ENCODE measurements around the gene RNF180.

Gene RNF180

GRCh38 chr5:64417390-64417789, 251.7 kb downstream of the RNF180 start:
- H2AFZ ChIP-seq (ENCODE audit: low read length), result no peak overlapping the region

DNA sequence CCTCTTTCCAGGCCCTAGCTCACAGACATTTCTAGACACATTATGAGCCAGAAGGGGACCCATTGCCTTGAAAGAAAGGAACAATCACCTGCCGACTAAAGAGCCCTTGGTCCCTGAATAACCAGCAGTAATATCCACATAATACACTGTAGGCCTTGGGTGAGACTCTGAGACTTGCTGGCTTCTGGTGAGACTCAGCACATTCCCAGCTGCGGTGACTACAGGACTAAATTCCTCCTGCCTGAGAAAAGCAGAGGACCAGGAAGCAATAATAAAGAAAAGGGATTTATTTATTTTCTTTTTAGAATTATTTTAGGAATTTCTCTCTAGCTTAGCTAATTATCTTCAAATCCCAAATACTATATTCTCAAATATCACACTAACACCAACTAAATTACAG, 252.4 kb downstream of the RNF180 start:
- no peaks in the 10 kb centered on the region for H4K20me1 ChIP-seq (ENCODE audit: insufficient read depth, low read length)

More at GRCh38 chr5:64417390-64417789, 251.7 kb downstream of the RNF180 start:
- Histone ChIP-seq H3K4me3 (ENCODE audit: low read depth, low read length, poor library complexity, severe bottlenecking) (no peak overlapping the region), H3K4me1 (ENCODE audit: insufficient read depth, low read length, severe bottlenecking) (no peaks in the 10 kb centered on the region), H3K9ac (ENCODE audit: low read length) (no peak overlapping the region), H3K36me3 (ENCODE audit: insufficient read depth, low read length) (no peaks in the 10 kb centered on the region), H3K27ac (ENCODE audit: low read depth, low read length, poor library complexity, severe bottlenecking) (no peak overlapping the region), H3K9me2 (ENCODE audit: low read depth, low read length) (no peaks in the 10 kb centered on the region), H3F3A (ENCODE audit: insufficient read depth, low read length) (no peaks in the 10 kb centered on the region), H3K27me3 (ENCODE audit: insufficient read depth, low read length) (no peaks in the 10 kb centered on the region), H3K9me3 (ENCODE audit: low read length) (no peaks in the 10 kb centered on the region), H4K20me1 (ENCODE audit: insufficient read depth, low read length) (no peaks in the 10 kb centered on the region), H3K79me2 (ENCODE audit: insufficient read depth, low read length) (no peaks in the 10 kb centered on the region), H3K4me2 (ENCODE audit: low read length) (no peak overlapping the region)
- TF ChIP-seq EZH2 (IDR thresholded peaks at IDR 0.05; ENCODE audit: borderline replicate concordance, low read length), result no peak
- TF ChIP-seq, protein P1, sequence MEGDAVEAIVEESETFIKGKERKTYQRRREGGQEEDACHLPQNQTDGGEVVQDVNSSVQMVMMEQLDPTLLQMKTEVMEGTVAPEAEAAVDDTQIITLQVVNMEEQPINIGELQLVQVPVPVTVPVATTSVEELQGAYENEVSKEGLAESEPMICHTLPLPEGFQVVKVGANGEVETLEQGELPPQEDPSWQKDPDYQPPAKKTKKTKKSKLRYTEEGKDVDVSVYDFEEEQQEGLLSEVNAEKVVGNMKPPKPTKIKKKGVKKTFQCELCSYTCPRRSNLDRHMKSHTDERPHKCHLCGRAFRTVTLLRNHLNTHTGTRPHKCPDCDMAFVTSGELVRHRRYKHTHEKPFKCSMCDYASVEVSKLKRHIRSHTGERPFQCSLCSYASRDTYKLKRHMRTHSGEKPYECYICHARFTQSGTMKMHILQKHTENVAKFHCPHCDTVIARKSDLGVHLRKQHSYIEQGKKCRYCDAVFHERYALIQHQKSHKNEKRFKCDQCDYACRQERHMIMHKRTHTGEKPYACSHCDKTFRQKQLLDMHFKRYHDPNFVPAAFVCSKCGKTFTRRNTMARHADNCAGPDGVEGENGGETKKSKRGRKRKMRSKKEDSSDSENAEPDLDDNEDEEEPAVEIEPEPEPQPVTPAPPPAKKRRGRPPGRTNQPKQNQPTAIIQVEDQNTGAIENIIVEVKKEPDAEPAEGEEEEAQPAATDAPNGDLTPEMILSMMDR (IDR thresholded peaks at IDR 0.05; ENCODE audit: low read length), result no peak

More for the DNA sequence above, 252.4 kb downstream of the RNF180 start:
- Histone ChIP-seq H3K9me2 (ENCODE audit: low read depth, low read length) (no peaks in the 10 kb centered on the region), H3K9me3 (ENCODE audit: low read length) (no peaks in the 10 kb centered on the region), H3K4me1 (ENCODE audit: insufficient read depth, low read length, severe bottlenecking) (no peaks in the 10 kb centered on the region), H3K4me3 (ENCODE audit: low read depth, low read length, poor library complexity, severe bottlenecking) (no peak overlapping the region), H3F3A (ENCODE audit: insufficient read depth, low read length) (no peaks in the 10 kb centered on the region), H3K9ac (ENCODE audit: low read length) (no peak overlapping the region), H3K27me3 (ENCODE audit: insufficient read depth, low read length) (no peaks in the 10 kb centered on the region), H3K79me2 (ENCODE audit: insufficient read depth, low read length) (no peaks in the 10 kb centered on the region), H3K36me3 (ENCODE audit: insufficient read depth, low read length) (no peaks in the 10 kb centered on the region), H3K4me2 (ENCODE audit: low read length) (no peak overlapping the region), H3K27ac (ENCODE audit: low read depth, low read length, poor library complexity, severe bottlenecking) (no peak overlapping the region), H2AFZ (ENCODE audit: low read length) (no peak overlapping the region)
- TF ChIP-seq EZH2 (IDR thresholded peaks at IDR 0.05; ENCODE audit: borderline replicate concordance, low read length), result no peak
- TF ChIP-seq, protein P1 (IDR thresholded peaks at IDR 0.05; ENCODE audit: low read length), result no peak
